ENCODE measurements around the gene CUX1.

DNA sequence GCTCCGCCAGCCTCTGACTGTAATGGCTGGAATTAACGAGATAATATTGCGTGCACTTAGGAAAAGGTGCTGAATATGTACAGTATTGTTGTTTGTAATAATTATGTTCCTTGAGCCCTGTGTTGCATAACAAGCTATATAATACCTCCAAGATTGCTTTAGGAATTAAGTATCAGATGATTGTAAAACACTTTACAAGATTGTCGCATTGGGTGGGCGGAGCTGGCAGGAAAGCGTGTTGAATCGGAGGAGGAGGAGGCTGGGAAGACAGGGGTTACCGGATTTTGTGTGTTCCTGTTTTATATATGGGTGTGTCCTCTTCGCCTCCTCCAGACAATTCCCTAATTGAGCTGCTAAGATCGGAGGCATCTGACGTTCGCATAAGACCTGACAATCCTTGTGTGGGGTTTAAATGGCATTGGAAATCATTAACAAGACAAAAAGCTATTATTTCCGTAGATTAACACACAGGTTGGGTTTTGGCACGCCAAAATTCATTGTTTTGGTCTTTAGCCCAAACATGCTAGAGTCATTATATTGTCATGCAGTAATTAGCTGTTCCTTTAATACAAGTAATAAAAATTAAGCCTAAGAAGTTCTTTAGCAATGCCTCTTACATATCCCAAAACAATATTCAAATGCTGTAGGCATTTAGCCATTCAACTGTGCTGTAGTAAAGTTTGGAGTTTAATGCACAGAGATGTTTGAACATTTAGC is 276.3 kb downstream of the CUX1 start:
- TF ChIP-seq, protein P1, sequence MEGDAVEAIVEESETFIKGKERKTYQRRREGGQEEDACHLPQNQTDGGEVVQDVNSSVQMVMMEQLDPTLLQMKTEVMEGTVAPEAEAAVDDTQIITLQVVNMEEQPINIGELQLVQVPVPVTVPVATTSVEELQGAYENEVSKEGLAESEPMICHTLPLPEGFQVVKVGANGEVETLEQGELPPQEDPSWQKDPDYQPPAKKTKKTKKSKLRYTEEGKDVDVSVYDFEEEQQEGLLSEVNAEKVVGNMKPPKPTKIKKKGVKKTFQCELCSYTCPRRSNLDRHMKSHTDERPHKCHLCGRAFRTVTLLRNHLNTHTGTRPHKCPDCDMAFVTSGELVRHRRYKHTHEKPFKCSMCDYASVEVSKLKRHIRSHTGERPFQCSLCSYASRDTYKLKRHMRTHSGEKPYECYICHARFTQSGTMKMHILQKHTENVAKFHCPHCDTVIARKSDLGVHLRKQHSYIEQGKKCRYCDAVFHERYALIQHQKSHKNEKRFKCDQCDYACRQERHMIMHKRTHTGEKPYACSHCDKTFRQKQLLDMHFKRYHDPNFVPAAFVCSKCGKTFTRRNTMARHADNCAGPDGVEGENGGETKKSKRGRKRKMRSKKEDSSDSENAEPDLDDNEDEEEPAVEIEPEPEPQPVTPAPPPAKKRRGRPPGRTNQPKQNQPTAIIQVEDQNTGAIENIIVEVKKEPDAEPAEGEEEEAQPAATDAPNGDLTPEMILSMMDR (IDR thresholded peaks at IDR 0.05): no peak
- TF ChIP-seq POLR2AphosphoS5 (IDR thresholded peaks at IDR 0.05) (no peak), POLR2A (IDR thresholded peaks at IDR 0.05) (no peak)
